GM21619 (cell line): Measurements from ENCODE around the gene KBTBD3.
"Not testable (repeated sequence)": the region's sequence is repeated elsewhere in the genome, so short reads cannot be mapped to it uniquely, and the experiment has no call there.

Experiments used
- ATAC-seq: cut with Tn5 transposase; IDR thresholded peaks from one replicate; pipeline ENCODE4 v1.9.1; 2021; ENCODE audit not compliant: unreplicated experiment

The KBTBD3 gene

GRCh38 chr11:106061954-106062949 is 14.9 kb downstream of the KBTBD3 start:
- ATAC-seq = peak; percentile 63

- ATAC-seq = peak; percentile 39
Observed at GRCh38 chr11:106061249-106061784, 15.8 kb downstream of the KBTBD3 start.

- ATAC-seq = no peak
Observed at GRCh38 chr11:106059617-106060016, 17.5 kb downstream of the KBTBD3 start.

GRCh38 chr11:106058377-106058776 is 18.8 kb downstream of the KBTBD3 start:
- ATAC-seq = not testable (repeated sequence)

GRCh38 chr11:106051103-106051502 is 26.0 kb downstream of the KBTBD3 start:
- ATAC-seq = no peak

- ATAC-seq = no peak
Observed at GRCh38 chr11:106049727-106050476, 27.2 kb downstream of the KBTBD3 start.

GRCh38 chr11:106047631-106048030 is 29.5 kb downstream of the KBTBD3 start:
- ATAC-seq = no peak

- ATAC-seq = no peak
Observed at GRCh38 chr11:106043540-106043939, 33.6 kb downstream of the KBTBD3 start.

GRCh38 chr11:106032861-106033260 is 44.3 kb downstream of the KBTBD3 start:
- no peak for ATAC-seq

- no peak for ATAC-seq
Observed at GRCh38 chr11:106031936-106032335, 45.2 kb downstream of the KBTBD3 start.

GRCh38 chr11:106031202-106031810 is 45.8 kb downstream of the KBTBD3 start:
- ATAC-seq = peak; percentile 82

- ATAC-seq = no peak
Observed at GRCh38 chr11:106030609-106031008, 46.5 kb downstream of the KBTBD3 start.

- ATAC-seq = no peak
Observed at GRCh38 chr11:106022795-106023275, 54.3 kb downstream of the KBTBD3 start.

GRCh38 chr11:106021967-106022794 is 55.0 kb downstream of the KBTBD3 start, which contains the start of gene MSANTD4:
Gene MSANTD4, minus strand, starts transcription at chr11:106022240. Its CDS starts 11,323 bp downstream, at chr11:106010917.
- ATAC-seq = peak; percentile 97

- peak; percentile 11 for ATAC-seq
Observed at GRCh38 chr11:106021181-106021966, 55.8 kb downstream of the KBTBD3 start.

GRCh38 chr11:106017093-106017492 is 60.1 kb downstream of the KBTBD3 start:
- ATAC-seq = no peak

GRCh38 chr11:106015066-106015465 is 62.1 kb downstream of the KBTBD3 start:
- ATAC-seq = no peak

GRCh38 chr11:106014620-106015019 is 62.5 kb downstream of the KBTBD3 start:
- no peak for ATAC-seq

- ATAC-seq = no peak
Observed at GRCh38 chr11:106014035-106014434, 63.1 kb downstream of the KBTBD3 start.
